Measurements from ENCODE around the gene DIPK1C.

DNA sequence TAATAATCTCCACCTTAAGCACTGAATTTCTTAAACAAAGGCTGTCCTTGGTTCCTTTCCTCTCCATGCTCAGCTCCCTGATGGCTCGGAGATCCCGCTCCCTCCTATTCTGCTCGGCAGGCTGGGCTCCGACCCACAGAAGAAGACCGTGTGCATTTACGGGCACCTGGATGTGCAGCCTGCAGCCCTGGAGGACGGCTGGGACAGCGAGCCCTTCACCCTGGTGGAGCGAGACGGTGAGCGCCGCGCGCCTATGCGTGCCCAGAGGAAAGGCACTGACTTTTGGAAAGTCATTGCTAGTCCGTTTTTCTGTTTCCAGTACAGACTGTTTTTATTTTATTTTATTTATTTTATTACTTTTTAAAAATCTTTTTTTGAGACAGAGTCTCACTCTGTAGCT, 48.7 kb upstream of the DIPK1C start:
- no peak for TF ChIP-seq ZNF317 (CRISPR knock-in tag; IDR thresholded peaks at IDR 0.05; ENCODE audit: borderline replicate concordance, low read depth)
- no peak for TF ChIP-seq FOXK1 (CRISPR knock-in tag; IDR thresholded peaks at IDR 0.05)
- TF ChIP-seq, protein P1, sequence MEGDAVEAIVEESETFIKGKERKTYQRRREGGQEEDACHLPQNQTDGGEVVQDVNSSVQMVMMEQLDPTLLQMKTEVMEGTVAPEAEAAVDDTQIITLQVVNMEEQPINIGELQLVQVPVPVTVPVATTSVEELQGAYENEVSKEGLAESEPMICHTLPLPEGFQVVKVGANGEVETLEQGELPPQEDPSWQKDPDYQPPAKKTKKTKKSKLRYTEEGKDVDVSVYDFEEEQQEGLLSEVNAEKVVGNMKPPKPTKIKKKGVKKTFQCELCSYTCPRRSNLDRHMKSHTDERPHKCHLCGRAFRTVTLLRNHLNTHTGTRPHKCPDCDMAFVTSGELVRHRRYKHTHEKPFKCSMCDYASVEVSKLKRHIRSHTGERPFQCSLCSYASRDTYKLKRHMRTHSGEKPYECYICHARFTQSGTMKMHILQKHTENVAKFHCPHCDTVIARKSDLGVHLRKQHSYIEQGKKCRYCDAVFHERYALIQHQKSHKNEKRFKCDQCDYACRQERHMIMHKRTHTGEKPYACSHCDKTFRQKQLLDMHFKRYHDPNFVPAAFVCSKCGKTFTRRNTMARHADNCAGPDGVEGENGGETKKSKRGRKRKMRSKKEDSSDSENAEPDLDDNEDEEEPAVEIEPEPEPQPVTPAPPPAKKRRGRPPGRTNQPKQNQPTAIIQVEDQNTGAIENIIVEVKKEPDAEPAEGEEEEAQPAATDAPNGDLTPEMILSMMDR (IDR thresholded peaks at IDR 0.05) = no peak
- TF ChIP-seq FOXP1 (CRISPR knock-in tag; IDR thresholded peaks at IDR 0.05; ENCODE audit: borderline replicate concordance) = no peak
